Endothelial cell of hepatic sinusoid (primary cell): ENCODE data around the gene SST.
"Not testable (repeated sequence)": the region's sequence is repeated elsewhere in the genome, so short reads cannot be mapped to it uniquely, and the experiment has no call there.

Source experiments
- in situ Hi-C: cut with HindIII; loops from 2 replicates; pipeline ENCODE4 v1.10.0; 2017; ENCODE audit warnings: low sequenced_read_pairs

The SST gene

GRCh38 chr3:187684880-187685279 lies 14.7 kb upstream of the SST start:
- in situ Hi-C loops = no loop called here

GRCh38 chr3:187684444-187684843 lies 14.2 kb upstream of the SST start:
- in situ Hi-C loops = no loop called here

- in situ Hi-C loops = not testable (repeated sequence)
These were observed 11.6 kb upstream of the SST start for GRCh38 chr3:187681756-187682155.

GRCh38 chr3:187679638-187680396 lies 9.6 kb upstream of the SST start:
- in situ Hi-C loops = loop anchor here (5.0 kb wide), 2 partner anchors 358 to 448 kb away; no protein-coding TSS in a partner anchor

GRCh38 chr3:187678726-187679268 lies 8.6 kb upstream of the SST start:
- in situ Hi-C loops = loop anchor here (5.0 kb wide), 2 partner anchors 356 to 446 kb away; no protein-coding TSS in a partner anchor

- in situ Hi-C loops = loop anchor here (5.0 kb wide), 2 partner anchors 355 to 445 kb away; no protein-coding TSS in a partner anchor
These were observed 7.4 kb upstream of the SST start for GRCh38 chr3:187677604-187678003.

- in situ Hi-C loops = no loop called here
These were observed 2.8 kb upstream of the SST start for GRCh38 chr3:187673012-187673411.

- in situ Hi-C loops = no loop called here
These were observed 2.7 kb downstream of the SST start for GRCh38 chr3:187667526-187667925.

GRCh38 chr3:187665764-187666402 lies 4.3 kb downstream of the SST start:
- in situ Hi-C loops = no loop called here

- in situ Hi-C loops = no loop called here
These were observed 5.2 kb downstream of the SST start for GRCh38 chr3:187665010-187665409.

GRCh38 chr3:187662848-187663409 lies 7.3 kb downstream of the SST start:
- in situ Hi-C loops = no loop called here

GRCh38 chr3:187661267-187661666 lies 8.9 kb downstream of the SST start:
- in situ Hi-C loops = no loop called here

GRCh38 chr3:187651282-187651681 lies 18.9 kb downstream of the SST start:
- in situ Hi-C loops = no loop called here

GRCh38 chr3:187648177-187648576 lies 22.0 kb downstream of the SST start:
- in situ Hi-C loops = no loop called here

GRCh38 chr3:187646906-187647660 lies 23.1 kb downstream of the SST start:
- in situ Hi-C loops = no loop called here

GRCh38 chr3:187645379-187645778 lies 24.8 kb downstream of the SST start:
- in situ Hi-C loops = not testable (repeated sequence)

GRCh38 chr3:187642861-187643260 lies 27.3 kb downstream of the SST start:
- in situ Hi-C loops = no loop called here

- in situ Hi-C loops = no loop called here
These were observed 28.7 kb downstream of the SST start for GRCh38 chr3:187641320-187642016.

GRCh38 chr3:187640569-187641059 lies 29.6 kb downstream of the SST start:
- in situ Hi-C loops = no loop called here

GRCh38 chr3:187639927-187640568 lies 30.1 kb downstream of the SST start:
- in situ Hi-C loops = no loop called here
